ENCODE measurements around the gene TMED3.

DNA sequence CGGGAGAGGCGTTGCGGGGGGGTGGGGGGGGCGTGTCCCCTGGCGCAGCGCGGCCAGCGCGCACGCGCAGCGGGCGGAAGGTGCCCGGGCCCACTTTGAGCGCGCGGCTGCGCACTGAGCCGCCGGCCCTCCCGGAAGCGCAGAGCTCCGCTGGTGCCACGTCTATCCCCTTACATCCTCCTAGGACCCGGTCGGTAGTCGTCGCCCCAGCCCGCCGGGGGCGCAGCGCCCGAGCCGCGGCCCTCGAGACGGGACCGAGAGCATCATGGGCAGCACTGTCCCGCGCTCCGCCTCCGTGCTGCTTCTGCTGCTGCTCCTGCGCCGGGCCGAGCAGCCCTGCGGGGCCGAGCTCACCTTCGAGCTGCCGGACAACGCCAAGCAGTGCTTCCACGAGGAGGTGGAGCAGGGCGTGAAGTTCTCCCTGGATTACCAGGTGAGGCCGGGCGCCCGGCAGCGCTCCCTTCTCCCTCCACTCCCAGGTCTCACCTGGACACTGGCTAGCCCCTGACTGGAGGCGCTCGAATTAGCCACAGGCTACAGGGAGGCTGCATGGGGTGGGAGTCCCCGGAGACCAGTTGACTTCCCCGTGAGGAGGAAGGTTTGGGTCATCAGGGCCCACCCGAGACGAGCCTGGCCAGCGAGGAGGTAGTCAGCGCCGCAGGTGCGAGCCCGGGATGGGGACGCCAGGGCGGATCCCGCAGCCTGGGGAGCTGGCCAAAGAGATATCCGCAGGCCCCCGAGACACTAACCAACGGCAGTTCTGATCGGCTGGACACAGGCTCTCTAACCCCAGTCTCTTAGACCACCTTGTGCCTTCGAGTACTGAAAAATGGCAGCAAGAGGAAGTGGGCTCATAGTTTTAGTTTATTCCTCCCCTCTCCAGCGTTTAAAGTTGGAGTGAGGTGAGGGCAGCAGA lies at the start of gene TMED3:
- TF ChIP-seq, protein P1, sequence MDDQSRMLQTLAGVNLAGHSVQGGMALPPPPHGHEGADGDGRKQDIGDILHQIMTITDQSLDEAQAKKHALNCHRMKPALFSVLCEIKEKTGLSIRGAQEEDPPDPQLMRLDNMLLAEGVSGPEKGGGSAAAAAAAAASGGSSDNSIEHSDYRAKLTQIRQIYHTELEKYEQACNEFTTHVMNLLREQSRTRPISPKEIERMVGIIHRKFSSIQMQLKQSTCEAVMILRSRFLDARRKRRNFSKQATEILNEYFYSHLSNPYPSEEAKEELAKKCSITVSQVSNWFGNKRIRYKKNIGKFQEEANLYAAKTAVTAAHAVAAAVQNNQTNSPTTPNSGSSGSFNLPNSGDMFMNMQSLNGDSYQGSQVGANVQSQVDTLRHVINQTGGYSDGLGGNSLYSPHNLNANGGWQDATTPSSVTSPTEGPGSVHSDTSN (IDR thresholded peaks at IDR 0.05), result no peak
- TF ChIP-seq, protein P2, sequence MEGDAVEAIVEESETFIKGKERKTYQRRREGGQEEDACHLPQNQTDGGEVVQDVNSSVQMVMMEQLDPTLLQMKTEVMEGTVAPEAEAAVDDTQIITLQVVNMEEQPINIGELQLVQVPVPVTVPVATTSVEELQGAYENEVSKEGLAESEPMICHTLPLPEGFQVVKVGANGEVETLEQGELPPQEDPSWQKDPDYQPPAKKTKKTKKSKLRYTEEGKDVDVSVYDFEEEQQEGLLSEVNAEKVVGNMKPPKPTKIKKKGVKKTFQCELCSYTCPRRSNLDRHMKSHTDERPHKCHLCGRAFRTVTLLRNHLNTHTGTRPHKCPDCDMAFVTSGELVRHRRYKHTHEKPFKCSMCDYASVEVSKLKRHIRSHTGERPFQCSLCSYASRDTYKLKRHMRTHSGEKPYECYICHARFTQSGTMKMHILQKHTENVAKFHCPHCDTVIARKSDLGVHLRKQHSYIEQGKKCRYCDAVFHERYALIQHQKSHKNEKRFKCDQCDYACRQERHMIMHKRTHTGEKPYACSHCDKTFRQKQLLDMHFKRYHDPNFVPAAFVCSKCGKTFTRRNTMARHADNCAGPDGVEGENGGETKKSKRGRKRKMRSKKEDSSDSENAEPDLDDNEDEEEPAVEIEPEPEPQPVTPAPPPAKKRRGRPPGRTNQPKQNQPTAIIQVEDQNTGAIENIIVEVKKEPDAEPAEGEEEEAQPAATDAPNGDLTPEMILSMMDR (IDR thresholded peaks at IDR 0.05), result peak; percentile 24; the same call in 2 of the 3 replicates
- no peak for TF ChIP-seq CHD2 (IDR thresholded peaks at IDR 0.05; ENCODE audit: low read length, partially characterized antibody)
- no peak for TF ChIP-seq RAD21 (conservative IDR thresholded peaks at IDR 0.05 in 1 of 2, IDR thresholded peaks at IDR 0.05 in 1 of 2)
- TF ChIP-seq, protein P3, sequence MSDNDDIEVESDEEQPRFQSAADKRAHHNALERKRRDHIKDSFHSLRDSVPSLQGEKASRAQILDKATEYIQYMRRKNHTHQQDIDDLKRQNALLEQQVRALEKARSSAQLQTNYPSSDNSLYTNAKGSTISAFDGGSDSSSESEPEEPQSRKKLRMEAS (IDR thresholded peaks at IDR 0.05), result peak; percentile 92
- no peak for TF ChIP-seq MAZ (IDR thresholded peaks at IDR 0.05; ENCODE audit: borderline replicate concordance, low read depth, low read length)
- TF ChIP-seq SMC3 (IDR thresholded peaks at IDR 0.05), result no peak
- TF ChIP-seq CBX2 (IDR thresholded peaks at IDR 0.05; ENCODE audit: borderline replicate concordance, low read depth), result no peak
- no peak for TF ChIP-seq RNF2 (IDR thresholded peaks at IDR 0.05; ENCODE audit: borderline replicate concordance, low read depth)
- TF ChIP-seq EHMT2 (IDR thresholded peaks at IDR 0.05; ENCODE audit: low read depth), result no peak
- peak; percentile 95 for TF ChIP-seq POLR2A (IDR thresholded peaks at IDR 0.05; ENCODE audit: low read length)
- TF ChIP-seq RFX5 (IDR thresholded peaks at IDR 0.05), result no peak

Measured in A549 (cell line).